Lung (tissue), 12 donors: ENCODE results near the gene TBCD. TPM values are rescaled to one million over a fixed set of nuclear protein-coding genes. Genes with fewer than 3 reads are reported as not detected.
A peak's percentile ranks its signal among the peaks of the same experiment; 100 is the strongest.
"Not testable (repeated sequence)": the region's sequence is repeated elsewhere in the genome, so short reads cannot be mapped to it uniquely, and the experiment has no call there.

Experiments
- ATAC-seq: fragments of 200-7000 bp; cut with Tn5 transposase; one replicate; pipeline ENCODE4 v1.9.1; 2020; ENCODE audit warnings: moderate number of reproducible peaks; ENCODE audit not compliant: insufficient read depth, low FRiP score
- DNase-seq, 3 donors: peaks; one replicate each; pipeline ENCODE4 v3.0.0-alpha.2; 2013 to 2017
- H3K27ac ChIP-seq, 2 donors: one replicate each; pipeline ENCODE4 v1.5.1; 2013; ENCODE audit warnings: mild to moderate bottlenecking in 2 of 2, moderate library complexity in 2 of 2, control low read depth in 1 of 2, inconsistent platforms in 1 of 2, low read depth in 1 of 2, low read length in 1 of 2
- H3K27me3 ChIP-seq, 3 donors: one replicate each; pipeline ENCODE4 v1.5.1; 2013; ENCODE audit warnings: low read length in 2 of 3; ENCODE audit not compliant: control insufficient read depth in 3 of 3, insufficient read depth in 3 of 3
- H3K36me3 ChIP-seq, 4 donors: one replicate each; pipeline ENCODE4 v1.5.1; 2013; ENCODE audit warnings: low read length in 4 of 4, mild to moderate bottlenecking in 1 of 4, moderate library complexity in 1 of 4; ENCODE audit not compliant: control insufficient read depth in 4 of 4, insufficient read depth in 4 of 4
- H3K4me1 ChIP-seq, 5 donors: one replicate each; pipeline ENCODE4 v1.5.1; 2013; ENCODE audit warnings: low read length in 5 of 5, mild to moderate bottlenecking in 2 of 5, moderate library complexity in 1 of 5; ENCODE audit not compliant: control insufficient read depth in 5 of 5, insufficient read depth in 5 of 5
- H3K4me3 ChIP-seq: one replicate; pipeline ENCODE4 v1.5.1; 2013; ENCODE audit warnings: mild to moderate bottlenecking, control low read depth, moderate library complexity
- H3K9ac ChIP-seq, 2 donors: one replicate each; pipeline ENCODE4 v1.5.1; 2013; ENCODE audit warnings: low read length in 2 of 2, control low read depth in 1 of 2; ENCODE audit not compliant: insufficient read depth in 1 of 2
- H3K9me3 ChIP-seq, 4 donors: one replicate each; pipeline ENCODE4 v1.5.1; 2013; ENCODE audit warnings: low read length in 3 of 4, mild to moderate bottlenecking in 1 of 4, moderate library complexity in 1 of 4; ENCODE audit not compliant: control insufficient read depth in 4 of 4, insufficient read depth in 3 of 4
- CTCF ChIP-seq: IDR thresholded peaks from 2 replicates; pipeline ENCODE4 v1.5.1; 2012; ENCODE audit warnings: mild to moderate bottlenecking; ENCODE audit errors: control extremely low read depth, extremely low read depth
- WGBS, 2 donors: extraction: QIAGEN DNeasy Blood & Tissue Kit; methylation state at CpG; one replicate each; pipeline ENCODE4 v1.1.7; 2013; 5-methylcytosine and 5-hydroxymethylcytosine counted together
- polyA plus RNA-seq, 2 donors: library from polyadenylated mRNA; stranded (reverse); fragments of 200-250 nt; gene quantifications; one replicate each; pipeline ENCODE4 v1.2.1, GENCODE V29; 2013
- total RNA-seq, 2 donors: library from RNA; depleted of rRNA in 1 of 2; stranded (reverse); fragments of >200 nt in 1 of 2; gene quantifications; one replicate each; pipeline ENCODE4 v1.2.1, GENCODE V29; 2014 to 2021
- donor health status: control.
- donor health status: control.
- donor health status: Bipolar disorder and iron deficiency.
- donor health status: healthy.
- donor health status: DM: yes; HTN: yes; CAD: no.

TBCD gene
- total and polyA plus RNA-seq, 4 donors = 57.6 to 119 (median 90.3) TPM

GRCh38 chr17:82769041-82769440 is 17.2 kb downstream of the TBCD start:
- H3K9ac ChIP-seq = no peak overlapping the region
- ATAC-seq (no peak), DNase-seq (no peak)
- no peak for TF ChIP-seq CTCF
- no peaks in the 10 kb centered on the region for H3K9me3 ChIP-seq
- H3K27ac ChIP-seq = no peak overlapping the region
- peaks cover 9 to 26% (median 19%) of the 10 kb centered on the region in 4 donors for H3K36me3 ChIP-seq
- no peak overlapping the region for H3K4me3 ChIP-seq
- H3K27me3 ChIP-seq = no peaks in the 10 kb centered on the region
- WGBS, 2 donors = 95 to 97% methylated on average over 7 of the region's 7 CpGs
- no peaks in the 10 kb centered on the region for H3K4me1 ChIP-seq

GRCh38 chr17:82772026-82772425 is 20.2 kb downstream of the TBCD start:
- no peak for TF ChIP-seq CTCF
- WGBS, 2 donors = 83 to 88% methylated on average over 3 of the region's 3 CpGs
- Histone ChIP-seq H3K27ac (no peak overlapping the region), H3K4me3 (no peak overlapping the region), H3K27me3 (no peaks in the 10 kb centered on the region), H3K9me3 (no peaks in the 10 kb centered on the region), H3K4me1 (peaks cover 0 to 4% (median 0%) of the 10 kb centered on the region in 5 donors), H3K9ac (no peak overlapping the region), H3K36me3 (peaks cover 9 to 19% (median 17%) of the 10 kb centered on the region in 4 donors)
- DNase-seq (no peak), ATAC-seq (no peak)

- H3K36me3 ChIP-seq = peaks cover 0 to 13% (median 2%) of the 10 kb centered on the region in 4 donors
- not testable (repeated sequence) for H3K4me1 ChIP-seq, H3K27me3 ChIP-seq, H3K9me3 ChIP-seq, H3K9ac ChIP-seq, H3K4me3 ChIP-seq, H3K27ac ChIP-seq, DNase-seq, ATAC-seq
- 78 to 84% methylated on average over 19 of the region's 19 CpGs for WGBS, 2 donors
These were observed 22.6 kb downstream of the TBCD start for GRCh38 chr17:82774456-82774855.

- no peak overlapping the region for H3K9ac ChIP-seq
- H3K27me3 ChIP-seq = no peaks in the 10 kb centered on the region
- DNase-seq (peak; percentile 59 to 74 (median 71)), ATAC-seq (peak; percentile 58)
- peak; percentile 48 for TF ChIP-seq CTCF
- WGBS, 2 donors = 34 to 35% methylated on average over 31 to 33 of the region's 34 CpGs
- no peak overlapping the region for H3K4me3 ChIP-seq
- no peaks in the 10 kb centered on the region for H3K9me3 ChIP-seq
- H3K4me1 ChIP-seq = peaks cover 0 to 4% (median 0%) of the 10 kb centered on the region in 5 donors
- no peak overlapping the region for H3K27ac ChIP-seq
- H3K36me3 ChIP-seq = peaks cover 0 to 11% (median 2%) of the 10 kb centered on the region in 4 donors
These were observed 23.3 kb downstream of the TBCD start for GRCh38 chr17:82775001-82775823.
